Measurements from ENCODE around the gene PYCARD. TPM values are rescaled to one million over a fixed set of nuclear protein-coding genes. Genes with fewer than 3 reads are reported as not detected.
A peak's percentile ranks its signal among the peaks of the same experiment; 100 is the strongest.
"Not testable (repeated sequence)": the region's sequence is repeated elsewhere in the genome, so short reads cannot be mapped to it uniquely, and the experiment has no call there.

Gene PYCARD
- total RNA-seq, 1 donor from 2014 or later, result 15.3 TPM

- DNase-seq (ENCODE audit: low spot score), result no peak
- no peaks in the 10 kb centered on the region for H3K27me3 Mint-ChIP-seq (ENCODE audit: low read depth)
- intact Hi-C loops (cut with micrococcal nuclease), result loop anchor here (10.0 kb wide), 2 partner anchors 229 to 271 kb away; partner anchors contain the start of genes ARMC5 and SETD1A
- H3K4me1 Mint-ChIP-seq (ENCODE audit: low read depth), result peaks cover 59% of the 10 kb centered on the region
- no peaks in the 10 kb centered on the region for H3K9me3 Mint-ChIP-seq
- H3K36me3 Mint-ChIP-seq (ENCODE audit: low read depth), result peaks cover 81% of the 10 kb centered on the region
- peak overlapping the region; percentile 31 for H3K27ac Mint-ChIP-seq
- peak overlapping the region; percentile 98 for H3K4me3 Mint-ChIP-seq (ENCODE audit: low read depth)
Observed at GRCh38 chr16:31183432-31184428, 18.8 kb downstream of the PYCARD start.

DNA sequence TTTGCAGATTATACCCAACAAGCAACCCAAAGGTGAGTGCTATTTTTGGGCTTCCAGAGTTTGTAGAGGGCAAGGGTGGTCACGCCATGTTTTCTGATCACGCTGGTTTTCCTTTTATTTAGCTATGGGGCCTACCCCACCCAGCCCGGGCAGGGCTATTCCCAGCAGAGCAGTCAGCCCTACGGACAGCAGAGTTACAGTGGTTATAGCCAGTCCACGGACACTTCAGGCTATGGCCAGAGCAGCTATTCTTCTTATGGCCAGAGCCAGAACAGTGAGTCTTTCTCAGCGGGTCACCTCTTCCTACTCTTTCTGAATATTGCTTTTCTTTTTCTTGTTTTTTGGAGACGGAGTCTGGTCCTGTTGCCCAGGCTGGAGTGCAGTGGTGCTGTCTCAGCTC is 20.2 kb downstream of the PYCARD start:
- peaks cover 67% of the 10 kb centered on the region for H3K36me3 Mint-ChIP-seq (ENCODE audit: low read depth)

DNA sequence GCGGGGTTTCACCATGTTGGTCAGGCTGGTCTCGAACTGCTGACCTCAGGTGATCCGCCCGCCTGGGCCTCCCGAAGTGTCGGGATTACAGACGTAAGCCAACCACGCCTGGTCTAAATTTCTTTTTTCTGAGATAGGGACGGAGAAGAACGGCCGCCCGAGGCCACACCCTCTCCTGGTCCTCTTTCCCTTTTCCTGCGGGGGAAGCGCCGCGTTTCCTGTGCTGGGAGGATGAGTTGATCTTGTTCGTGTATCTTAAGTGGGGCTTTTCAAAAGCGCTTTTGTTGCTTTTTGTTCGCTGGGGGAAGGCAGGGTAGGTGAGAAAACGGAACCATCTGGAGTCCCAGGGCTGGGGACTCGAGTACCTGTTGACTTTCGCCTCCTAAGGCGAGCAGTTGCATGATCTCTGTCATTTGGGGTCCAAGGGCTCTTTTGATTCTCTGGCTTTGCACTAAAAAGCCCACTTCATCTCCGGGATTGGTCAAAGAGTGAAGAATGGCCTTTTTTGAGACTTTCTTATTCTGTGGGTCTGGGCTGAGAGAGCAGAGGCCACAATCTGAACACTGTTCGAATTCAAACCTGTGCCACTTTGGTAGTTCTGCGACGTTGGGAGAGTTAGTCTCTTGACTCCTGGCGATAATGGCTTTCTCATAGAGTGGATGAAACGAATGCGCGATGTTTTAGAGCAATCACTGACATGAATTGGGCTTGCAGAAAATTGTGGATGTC is 21.3 kb downstream of the PYCARD start:
- Mint-ChIP-seq H3K36me3 (ENCODE audit: low read depth) (peaks cover 56% of the 10 kb centered on the region), H3K27me3 (ENCODE audit: low read depth) (no peaks in the 10 kb centered on the region), H3K9me3 (no peaks in the 10 kb centered on the region), H3K4me1 (ENCODE audit: low read depth) (peaks cover 50% of the 10 kb centered on the region), H3K27ac (peak overlapping the region; percentile 95), H3K4me3 (ENCODE audit: low read depth) (peak overlapping the region; percentile 98)
- intact Hi-C loops (cut with micrococcal nuclease), result loop anchor here (10.0 kb wide), 2 partner anchors 226 to 274 kb away; partner anchors contain the start of genes ARMC5 and SETD1A
- DNase-seq (ENCODE audit: low spot score), result peak; percentile 38

More for the DNA sequence above, 20.2 kb downstream of the PYCARD start:
- Mint-ChIP-seq H3K9me3 (no peaks in the 10 kb centered on the region), H3K27ac (peak overlapping the region; percentile 19), H3K4me3 (ENCODE audit: low read depth) (peak overlapping the region; percentile 98), H3K27me3 (ENCODE audit: low read depth) (no peaks in the 10 kb centered on the region), H3K4me1 (ENCODE audit: low read depth) (peaks cover 54% of the 10 kb centered on the region)
- intact Hi-C loops (cut with micrococcal nuclease), result loop anchor here (10.0 kb wide), 2 partner anchors 228 to 272 kb away; partner anchors contain the start of genes ARMC5 and SETD1A
- no peak for DNase-seq (ENCODE audit: low spot score)

- Mint-ChIP-seq H3K4me1 (ENCODE audit: low read depth) (peaks cover 38% of the 10 kb centered on the region), H3K36me3 (ENCODE audit: low read depth) (peaks cover 42% of the 10 kb centered on the region), H3K27ac (peak within 1 kb of the TSS; percentile 95), H3K4me3 (ENCODE audit: low read depth) (peak within 1 kb of the TSS; percentile 98), H3K27me3 (ENCODE audit: low read depth) (no peaks in the 10 kb centered on the region), H3K9me3 (no peaks in the 10 kb centered on the region)
- peak; percentile 88 for DNase-seq (ENCODE audit: low spot score)
- intact Hi-C loops (cut with micrococcal nuclease), result loop anchor here (1.0 to 10.0 kb wide), 5 partner anchors 38 to 275 kb away; partner anchors contain the start of genes ARMC5, KAT8, SETD1A and ZNF646
Observed at GRCh38 chr16:31179747-31180459, 22.7 kb downstream of the PYCARD start, which contains the start of gene FUS. Gene FUS (plus strand): TSS chr16:31180139. CDS start chr16:31180215, 76 bp downstream.

- H3K9me3 Mint-ChIP-seq, result no peaks in the 10 kb centered on the region
- peaks cover 37% of the 10 kb centered on the region for H3K36me3 Mint-ChIP-seq (ENCODE audit: low read depth)
- H3K27me3 Mint-ChIP-seq (ENCODE audit: low read depth), result no peaks in the 10 kb centered on the region
- peaks cover 35% of the 10 kb centered on the region for H3K4me1 Mint-ChIP-seq (ENCODE audit: low read depth)
- peak overlapping the region; percentile 98 for H3K4me3 Mint-ChIP-seq (ENCODE audit: low read depth)
- DNase-seq (ENCODE audit: low spot score), result no peak
- intact Hi-C loops (cut with micrococcal nuclease), result loop anchor here (5.0 kb wide), 1 partner anchor 62 kb away; the partner anchor contains the start of gene KAT8
- H3K27ac Mint-ChIP-seq, result peak overlapping the region; percentile 95
Observed at GRCh38 chr16:31179219-31179746, 23.3 kb downstream of the PYCARD start.

- Mint-ChIP-seq H3K4me3 (ENCODE audit: low read depth) (peak overlapping the region; percentile 6), H3K27ac (peak overlapping the region; percentile 67), H3K9me3 (no peaks in the 10 kb centered on the region), H3K27me3 (ENCODE audit: low read depth) (no peaks in the 10 kb centered on the region), H3K36me3 (ENCODE audit: low read depth) (peaks cover 16% of the 10 kb centered on the region), H3K4me1 (ENCODE audit: low read depth) (peaks cover 15% of the 10 kb centered on the region)
- DNase-seq (ENCODE audit: low spot score), result peak; percentile 47
- intact Hi-C loops (cut with micrococcal nuclease), result loop anchor here (5.0 kb wide), 1 partner anchor 60 kb away; the partner anchor contains the start of gene KAT8
Observed at GRCh38 chr16:31177136-31177535, 25.4 kb downstream of the PYCARD start.

GRCh38 chr16:31170048-31170447 is 32.5 kb downstream of the PYCARD start:
- H3K36me3 Mint-ChIP-seq (ENCODE audit: low read depth); H3K27me3 Mint-ChIP-seq (ENCODE audit: low read depth); H3K27ac Mint-ChIP-seq; H3K4me3 Mint-ChIP-seq (ENCODE audit: low read depth); H3K4me1 Mint-ChIP-seq (ENCODE audit: low read depth); H3K9me3 Mint-ChIP-seq; DNase-seq (ENCODE audit: low spot score); intact Hi-C loops (cut with micrococcal nuclease): not testable (repeated sequence)

- Mint-ChIP-seq H3K4me1 (ENCODE audit: low read depth) (no peaks in the 10 kb centered on the region), H3K36me3 (ENCODE audit: low read depth) (no peaks in the 10 kb centered on the region)
Observed at GRCh38 chr16:31168848-31169247, 33.7 kb downstream of the PYCARD start.

DNA sequence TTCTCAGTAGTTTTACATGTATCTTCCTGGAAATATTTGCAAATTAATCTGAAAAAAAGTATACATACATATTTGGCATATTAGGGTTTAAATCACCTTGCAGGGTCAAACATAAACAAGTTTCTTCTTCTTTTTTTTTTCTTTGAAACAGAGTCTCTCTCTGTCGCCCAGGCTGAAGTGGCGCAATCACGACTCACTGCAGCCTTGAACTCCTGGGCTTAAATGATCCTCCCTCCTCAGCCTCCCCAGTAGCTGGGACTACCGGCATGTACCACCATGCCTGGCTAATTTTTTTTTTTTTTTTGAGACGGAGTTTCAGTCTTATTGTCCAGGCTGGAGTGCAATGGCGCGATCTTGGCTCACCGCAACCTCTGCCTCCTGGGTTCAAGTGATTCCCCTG is 35.2 kb downstream of the PYCARD start:
- no peak overlapping the region for H3K27ac Mint-ChIP-seq
- intact Hi-C loops (cut with micrococcal nuclease), result no loop called here

More at GRCh38 chr16:31168848-31169247, 33.7 kb downstream of the PYCARD start:
- Mint-ChIP-seq H3K27ac (no peak overlapping the region), H3K4me3 (ENCODE audit: low read depth) (no peak overlapping the region), H3K27me3 (ENCODE audit: low read depth) (no peaks in the 10 kb centered on the region), H3K9me3 (no peaks in the 10 kb centered on the region)
- DNase-seq (ENCODE audit: low spot score), result no peak
- intact Hi-C loops (cut with micrococcal nuclease), result no loop called here

GRCh38 chr16:31157136-31157535 is 45.4 kb downstream of the PYCARD start:
- Mint-ChIP-seq H3K27ac (no peak overlapping the region), H3K36me3 (ENCODE audit: low read depth) (no peaks in the 10 kb centered on the region), H3K9me3 (no peaks in the 10 kb centered on the region), H3K4me1 (ENCODE audit: low read depth) (peaks cover 5% of the 10 kb centered on the region), H3K4me3 (ENCODE audit: low read depth) (no peak overlapping the region), H3K27me3 (ENCODE audit: low read depth) (peaks cover 11% of the 10 kb centered on the region)
- intact Hi-C loops (cut with micrococcal nuclease), result no loop called here
- DNase-seq (ENCODE audit: low spot score), result no peak

More for the DNA sequence above, 35.2 kb downstream of the PYCARD start:
- Mint-ChIP-seq H3K4me1 (ENCODE audit: low read depth) (no peaks in the 10 kb centered on the region), H3K27me3 (ENCODE audit: low read depth) (no peaks in the 10 kb centered on the region), H3K9me3 (no peaks in the 10 kb centered on the region), H3K4me3 (ENCODE audit: low read depth) (no peak overlapping the region), H3K36me3 (ENCODE audit: low read depth) (no peaks in the 10 kb centered on the region)
- DNase-seq (ENCODE audit: low spot score), result no peak
